Testis (tissue), 3 donors: ENCODE measurements around the gene NFATC1. TPM values are rescaled to one million over a fixed set of nuclear protein-coding genes. Genes with fewer than 3 reads are reported as not detected.

Experiments
- DNase-seq: peaks from one replicate; pipeline ENCODE4 v3.0.0-alpha.2; 2019
- H3K27ac ChIP-seq, 2 donors: fragments of 200-600 bp; sonication (generic); one replicate each; pipeline ENCODE4 v1.5.1; 2019
- H3K27me3 ChIP-seq: fragments of 200-600 bp; sonication (generic); one replicate; pipeline ENCODE4 v1.5.1; 2019
- H3K36me3 ChIP-seq: fragments of 200-600 bp; sonication (generic); one replicate; pipeline ENCODE4 v1.5.1; 2017; ENCODE audit warnings: low read depth; ENCODE audit errors: missing control alignments
- H3K4me1 ChIP-seq: fragments of 200-600 bp; sonication (generic); one replicate; pipeline ENCODE4 v1.5.1; 2019
- H3K4me3 ChIP-seq, 2 donors: fragments of 200-600 bp; sonication (generic); one replicate each; pipeline ENCODE4 v1.5.1; 2017 to 2019
- H3K9me3 ChIP-seq: fragments of 200-600 bp; sonication (generic); one replicate; pipeline ENCODE4 v1.5.1; 2017
- CTCF ChIP-seq, 3 experiments: fragments of 450-650 bp in 2 of 3; fragments of 200-600 bp in 1 of 3; sonication (generic) in 1 of 3; IDR thresholded peaks; one replicate each; pipeline ENCODE4 v1.5.1; 2016 to 2019; ENCODE audit warnings: antibody characterized with exemption in 3 of 3, mild to moderate bottlenecking in 2 of 3, moderate library complexity in 1 of 3
- POLR2A ChIP-seq: fragments of 450-650 bp; IDR thresholded peaks from one replicate; pipeline ENCODE4 v1.6.1; 2017; ENCODE audit warnings: antibody characterized with exemption, mild to moderate bottlenecking, moderate library complexity
- WGBS, 2 donors: methylation state at CpG; one replicate each; pipeline ENCODE4 v1.1.5; 2018; 5-methylcytosine and 5-hydroxymethylcytosine counted together
- intact Hi-C: fragments of 100-400 bp; cut with DNase I; formaldehyde crosslinking; loops from one replicate; pipeline ENCODE4 v1.15.1; 2023; ENCODE audit warnings: low total_unique reads
- polyA plus RNA-seq: library from polyadenylated mRNA; stranded (reverse); fragments of 350-450 nt; fragmentation: Illumina TruSeq; extraction: RNeasy Lipid Tissue Mini Kit (QIAGEN cat#74804); gene quantifications from one replicate; pipeline ENCODE4 v1.2.3, GENCODE V29; 2014; ENCODE audit warnings: low read depth, low replicate concordance; ENCODE audit not compliant: insufficient read depth
- total RNA-seq, 2 donors: library from RNA; depleted of rRNA; stranded (reverse); fragments of >200 nt; gene quantifications; one replicate each; pipeline ENCODE4 v1.2.3, GENCODE V29; 2016

Gene NFATC1
- total and polyA plus RNA-seq, 3 donors from 2014 or later = 22.2 to 28.1 (median 27.5) TPM

- TF ChIP-seq POLR2A = no peak
- no peak for TF ChIP-seq CTCF (IDR thresholded peaks at IDR 0.05)
- H3K4me1 ChIP-seq = no peaks in the 10 kb centered on the region
- 40 to 46% methylated on average over 11 to 14 of the region's 18 CpGs for WGBS, 2 donors
- no peak overlapping the region for H3K4me3 ChIP-seq
- no peaks in the 10 kb centered on the region for H3K36me3 ChIP-seq
- no peak overlapping the region for H3K27ac ChIP-seq
- no peak for DNase-seq
- H3K9me3 ChIP-seq = no peaks in the 10 kb centered on the region
- intact Hi-C loops = no loop called here
- H3K27me3 ChIP-seq = no peaks in the 10 kb centered on the region
These were observed 136.2 kb downstream of the NFATC1 start for GRCh38 chr18:79531926-79532312.

GRCh38 chr18:79532313-79533007 is 136.7 kb downstream of the NFATC1 start:
- Histone ChIP-seq H3K27me3 (no peaks in the 10 kb centered on the region), H3K4me1 (no peaks in the 10 kb centered on the region), H3K4me3 (no peak overlapping the region), H3K36me3 (no peaks in the 10 kb centered on the region), H3K27ac (no peak overlapping the region), H3K9me3 (no peaks in the 10 kb centered on the region)
- intact Hi-C loops = no loop called here
- TF ChIP-seq POLR2A (no peak), CTCF (IDR thresholded peaks at IDR 0.05) (no peak)
- 42 to 71% methylated on average over 26 to 34 of the region's 34 CpGs for WGBS, 2 donors
- no peak for DNase-seq

- Histone ChIP-seq H3K9me3 (no peaks in the 10 kb centered on the region), H3K27me3 (no peaks in the 10 kb centered on the region), H3K36me3 (no peaks in the 10 kb centered on the region), H3K4me3 (no peak overlapping the region), H3K4me1 (no peaks in the 10 kb centered on the region), H3K27ac (no peak overlapping the region)
- no peak for DNase-seq
- WGBS, 2 donors = 87 to 88% methylated on average over 3 to 13 of the region's 13 CpGs
- no peak for TF ChIP-seq POLR2A
- TF ChIP-seq CTCF (IDR thresholded peaks at IDR 0.05) = no peak
- intact Hi-C loops = no loop called here
These were observed 137.4 kb downstream of the NFATC1 start for GRCh38 chr18:79533146-79533545.

GRCh38 chr18:79533591-79533990 is 137.9 kb downstream of the NFATC1 start:
- no peak for TF ChIP-seq CTCF (IDR thresholded peaks at IDR 0.05)
- TF ChIP-seq POLR2A = no peak
- no peaks in the 10 kb centered on the region for H3K9me3 ChIP-seq
- intact Hi-C loops = no loop called here
- WGBS, 2 donors = 88 to 95% methylated on average over 4 to 9 of the region's 9 CpGs
- H3K27me3 ChIP-seq = no peaks in the 10 kb centered on the region
- no peaks in the 10 kb centered on the region for H3K4me1 ChIP-seq
- no peaks in the 10 kb centered on the region for H3K36me3 ChIP-seq
- DNase-seq = no peak
- no peak overlapping the region for H3K4me3 ChIP-seq
- H3K27ac ChIP-seq = no peak overlapping the region

- Histone ChIP-seq H3K27ac (no peak overlapping the region), H3K4me1 (no peaks in the 10 kb centered on the region), H3K9me3 (no peaks in the 10 kb centered on the region), H3K36me3 (no peaks in the 10 kb centered on the region), H3K4me3 (no peak overlapping the region), H3K27me3 (no peaks in the 10 kb centered on the region)
- no peak for DNase-seq
- intact Hi-C loops = no loop called here
- TF ChIP-seq CTCF (IDR thresholded peaks at IDR 0.05) (no peak), POLR2A (no peak)
- WGBS, 2 donors = 87 to 90% methylated on average over 13 of the region's 13 CpGs
These were observed 138.6 kb downstream of the NFATC1 start for GRCh38 chr18:79534356-79534755.
